CD4-positive, CD25-positive, alpha-beta regulatory T cell (primary cell): ENCODE results near the gene OST4. TPM values are rescaled to one million over a fixed set of nuclear protein-coding genes. Genes with fewer than 3 reads are reported as not detected.
A peak's percentile ranks its signal among the peaks of the same experiment; 100 is the strongest.
"Not testable (repeated sequence)": the region's sequence is repeated elsewhere in the genome, so short reads cannot be mapped to it uniquely, and the experiment has no call there.

Source experiments
- ATAC-seq, 2 donors: fragments of 150-1000 bp; cut with Tn5 transposase; one replicate each; pipeline ENCODE4 v1.10.0; 2021; ENCODE audit warnings: low read depth in 2 of 2, moderate number of reproducible peaks in 2 of 2, moderate library complexity in 1 of 2
- DNase-seq, 3 donors: peaks; one replicate each; pipeline versions ENCODE4 v3.0.0 to v3.0.0-alpha.2; 2012 to 2022; ENCODE audit warnings: mixed read lengths in 1 of 3
- H3K27ac ChIP-seq: one replicate; pipeline ENCODE4 v1.7.0; 2013; ENCODE audit warnings: mild to moderate bottlenecking, low read length; ENCODE audit not compliant: insufficient read depth, poor library complexity, severe bottlenecking
- H3K27me3 ChIP-seq: one replicate; pipeline ENCODE4 v1.7.0; 2013; ENCODE audit warnings: low read length; ENCODE audit not compliant: control insufficient read depth, insufficient read depth
- H3K36me3 ChIP-seq: one replicate; pipeline ENCODE4 v1.7.0; 2013; ENCODE audit warnings: mild to moderate bottlenecking, low read length, moderate library complexity; ENCODE audit not compliant: control insufficient read depth, insufficient read depth
- H3K4me1 ChIP-seq: 2 replicates; pipeline ENCODE4 v1.7.0; 2013; ENCODE audit warnings: mild to moderate bottlenecking, low read length; ENCODE audit not compliant: insufficient read depth, control insufficient read depth, poor library complexity, severe bottlenecking
- H3K4me3 ChIP-seq: one replicate; pipeline ENCODE4 v1.7.0; 2013; ENCODE audit warnings: low read depth, mild to moderate bottlenecking, low read length, moderate library complexity
- H3K9me3 ChIP-seq, 2 experiments: 1 replicate in 1 of 2; 2 replicates in 1 of 2; pipeline ENCODE4 v1.7.0; 2013; ENCODE audit warnings: low read length in 2 of 2, mild to moderate bottlenecking in 1 of 2, moderate library complexity in 1 of 2; ENCODE audit not compliant: control insufficient read depth in 2 of 2
- H3K27ac Mint-ChIP-seq, 3 donors: one replicate each; pipeline ENCODE4 v1.8.0; 2020 to 2022; ENCODE audit warnings: mild to moderate bottlenecking in 3 of 3, mixed read lengths in 3 of 3, moderate library complexity in 2 of 3
- H3K27me3 Mint-ChIP-seq: one replicate; pipeline ENCODE4 v1.8.0; 2022; ENCODE audit warnings: mild to moderate bottlenecking, mixed read lengths
- H3K36me3 Mint-ChIP-seq: one replicate; pipeline ENCODE4 v1.8.0; 2020; ENCODE audit warnings: mixed read lengths
- H3K4me1 Mint-ChIP-seq, 4 donors: one replicate each; pipeline ENCODE4 v1.8.0; 2020 to 2022; ENCODE audit warnings: mixed read lengths in 4 of 4, mild to moderate bottlenecking in 1 of 4
- H3K4me3 Mint-ChIP-seq, 4 donors: one replicate each; pipeline ENCODE4 v1.8.0; 2020 to 2022; ENCODE audit warnings: mild to moderate bottlenecking in 4 of 4, mixed read lengths in 4 of 4, moderate library complexity in 3 of 4
- H3K9me3 Mint-ChIP-seq, 7 donors: one replicate each; pipeline ENCODE4 v1.8.0; 2020 to 2022; ENCODE audit warnings: mixed read lengths in 7 of 7, mild to moderate bottlenecking in 3 of 7, moderate library complexity in 2 of 7
- polyA plus RNA-seq, 4 donors: library from polyadenylated mRNA; unstranded; fragments of 300-500 nt; fragmentation: Illumina TruSeq; gene quantifications; one replicate each; pipeline ENCODE4 v1.2.3, GENCODE V29; 2021
- total RNA-seq: library from RNA; stranded (reverse); gene quantifications from one replicate; pipeline ENCODE4 v1.2.3, GENCODE V29; 2022

The OST4 gene
- total and polyA plus RNA-seq, 5 donors from 2014 or later: 279 to 1,033 (median 867) TPM

DNA sequence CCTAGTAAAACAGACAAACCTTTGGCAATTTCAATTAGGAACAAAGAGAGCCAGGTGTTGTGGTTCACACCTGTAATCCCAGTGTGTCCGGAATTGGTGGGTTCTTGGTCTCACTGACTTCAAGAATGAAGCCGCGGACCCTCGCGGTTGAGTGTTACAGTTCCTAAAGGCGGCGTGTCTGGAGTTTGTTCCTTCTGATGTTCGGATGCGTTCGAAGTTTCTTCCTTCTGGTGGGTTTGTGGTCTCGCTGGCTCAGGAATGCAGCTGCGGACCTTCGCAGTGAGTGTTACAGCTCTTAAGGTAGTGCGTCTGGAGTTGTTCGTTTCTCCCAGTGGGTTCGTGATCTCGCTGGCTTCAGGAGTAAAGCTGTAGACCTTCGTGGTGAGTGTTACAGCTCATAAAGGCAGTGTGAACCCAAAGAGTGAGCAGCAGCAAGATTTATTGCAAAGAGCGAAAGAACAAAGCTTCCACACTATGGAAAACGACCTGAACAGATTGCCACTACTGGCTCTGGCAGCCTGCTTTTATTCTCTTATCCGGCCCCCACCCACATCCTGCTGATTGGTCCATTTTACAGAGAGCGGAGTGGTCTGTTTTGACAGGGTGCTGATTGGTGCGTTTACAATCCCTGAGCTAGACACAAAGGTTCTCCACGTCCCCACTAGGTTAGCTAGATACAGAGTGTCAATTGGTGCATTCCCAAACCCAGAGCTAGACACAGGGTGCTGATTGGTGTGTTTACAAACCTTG, 39.3 kb upstream of the OST4 start:
- DNase-seq, H3K9me3 Mint-ChIP-seq, H3K4me1 Mint-ChIP-seq, H3K36me3 Mint-ChIP-seq, H3K4me3 Mint-ChIP-seq, H3K27me3 ChIP-seq, H3K4me3 ChIP-seq, ATAC-seq, H3K27ac Mint-ChIP-seq, H3K4me1 ChIP-seq, H3K36me3 ChIP-seq, H3K27ac ChIP-seq, H3K9me3 ChIP-seq: not testable (repeated sequence)
- peaks cover 37% of the 10 kb centered on the region for H3K27me3 Mint-ChIP-seq

DNA sequence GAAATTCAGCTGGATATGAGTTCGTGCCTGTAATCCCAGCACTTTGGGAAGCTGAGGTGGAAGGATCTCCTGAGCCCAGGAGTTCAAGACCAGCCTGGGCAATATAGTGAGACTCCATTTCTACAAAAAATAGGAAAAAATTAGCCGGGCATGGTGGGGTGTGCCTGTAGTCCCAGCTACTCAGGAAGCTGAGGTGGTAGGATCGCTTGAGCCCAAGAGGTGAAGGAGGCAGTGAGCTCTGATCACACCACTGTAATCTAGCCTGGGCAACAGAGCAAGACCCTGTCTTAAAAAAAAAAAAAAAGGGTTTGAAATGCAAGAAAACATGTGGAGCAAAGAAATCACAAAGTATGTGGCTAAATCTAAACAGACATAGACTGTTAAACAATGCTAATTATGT, 37.6 kb upstream of the OST4 start:
- no peaks in the 10 kb centered on the region for H3K9me3 ChIP-seq
- H3K36me3 ChIP-seq: no peaks in the 10 kb centered on the region
- no peak for ATAC-seq
- H3K27me3 ChIP-seq: no peaks in the 10 kb centered on the region
- Mint-ChIP-seq H3K27ac (no peak overlapping the region), H3K27me3 (peaks cover 29% of the 10 kb centered on the region), H3K36me3 (no peaks in the 10 kb centered on the region), H3K4me3 (no peak overlapping the region), H3K9me3 (peaks cover 0 to 2% (median 0%) of the 10 kb centered on the region in 7 donors), H3K4me1 (no peaks in the 10 kb centered on the region)
- no peak for DNase-seq
- H3K27ac ChIP-seq: no peak overlapping the region
- H3K4me3 ChIP-seq: no peak overlapping the region
- H3K4me1 ChIP-seq: no peaks in the 10 kb centered on the region

DNA sequence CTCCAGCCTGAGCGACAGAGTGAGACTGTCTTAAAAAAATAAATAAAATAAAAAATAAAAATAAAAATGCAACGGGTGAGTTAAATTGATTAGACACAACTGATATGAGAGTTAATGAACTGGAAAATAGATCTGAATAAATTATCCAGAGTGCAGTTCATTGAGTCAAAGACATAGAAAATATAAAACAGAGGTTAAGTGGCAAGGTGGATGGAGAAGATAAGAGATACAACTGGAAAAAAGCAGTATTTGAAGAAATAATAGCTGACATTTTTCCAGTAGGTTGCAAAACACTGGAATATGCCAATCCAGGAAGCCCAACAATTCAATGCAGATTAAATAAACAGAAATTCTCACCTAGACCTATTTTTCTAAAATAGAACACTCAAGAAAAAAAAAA, 36.8 kb upstream of the OST4 start:
- no peaks in the 10 kb centered on the region for H3K27me3 ChIP-seq
- no peak for DNase-seq
- H3K36me3 Mint-ChIP-seq: no peaks in the 10 kb centered on the region
- no peak overlapping the region for H3K4me3 Mint-ChIP-seq
- H3K27me3 Mint-ChIP-seq: peaks cover 21% of the 10 kb centered on the region
- no peak for ATAC-seq
- no peaks in the 10 kb centered on the region for H3K4me1 Mint-ChIP-seq
- no peaks in the 10 kb centered on the region for H3K4me1 ChIP-seq
- H3K9me3 Mint-ChIP-seq: peaks cover 0 to 2% (median 0%) of the 10 kb centered on the region in 7 donors
- H3K9me3 ChIP-seq: no peaks in the 10 kb centered on the region
- H3K27ac ChIP-seq: no peak overlapping the region
- H3K27ac Mint-ChIP-seq: peak overlapping the region in 1 of 3 donors; percentile 33
- H3K4me3 ChIP-seq: no peak overlapping the region
- no peaks in the 10 kb centered on the region for H3K36me3 ChIP-seq

- Mint-ChIP-seq H3K27me3 (peaks cover 16% of the 10 kb centered on the region), H3K27ac (no peak overlapping the region), H3K36me3 (no peaks in the 10 kb centered on the region), H3K4me3 (no peak overlapping the region), H3K9me3 (peaks cover 0 to 2% (median 0%) of the 10 kb centered on the region in 7 donors), H3K4me1 (no peaks in the 10 kb centered on the region)
- no peaks in the 10 kb centered on the region for H3K9me3 ChIP-seq
- H3K4me3 ChIP-seq: no peak overlapping the region
- H3K4me1 ChIP-seq: no peaks in the 10 kb centered on the region
- no peaks in the 10 kb centered on the region for H3K27me3 ChIP-seq
- no peaks in the 10 kb centered on the region for H3K36me3 ChIP-seq
- DNase-seq (no peak), ATAC-seq (no peak)
- no peak overlapping the region for H3K27ac ChIP-seq
Measured at GRCh38 chr2:27105981-27106380, 34.5 kb upstream of the OST4 start.

DNA sequence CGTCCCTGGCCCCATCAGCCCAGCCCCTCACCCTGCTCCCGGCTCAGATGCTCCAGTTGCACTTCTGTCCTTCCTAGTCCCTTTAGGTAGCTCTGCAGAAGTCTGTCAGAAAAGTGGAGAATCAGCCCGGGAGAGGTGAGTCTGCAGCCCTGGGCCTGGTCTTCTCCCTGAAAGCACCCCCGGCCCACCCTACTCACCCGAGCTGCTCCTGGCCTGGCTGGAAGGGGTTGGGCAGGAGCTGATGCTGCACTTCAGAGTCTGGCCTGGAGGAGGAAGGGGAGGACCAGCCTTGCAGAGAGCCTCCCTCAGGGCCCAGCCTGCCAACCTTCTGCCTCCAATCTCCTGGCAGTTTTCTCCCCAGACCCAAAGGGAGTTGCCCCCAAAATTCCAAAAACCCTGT, 30.9 kb upstream of the OST4 start:
- H3K36me3 ChIP-seq: no peaks in the 10 kb centered on the region

DNA sequence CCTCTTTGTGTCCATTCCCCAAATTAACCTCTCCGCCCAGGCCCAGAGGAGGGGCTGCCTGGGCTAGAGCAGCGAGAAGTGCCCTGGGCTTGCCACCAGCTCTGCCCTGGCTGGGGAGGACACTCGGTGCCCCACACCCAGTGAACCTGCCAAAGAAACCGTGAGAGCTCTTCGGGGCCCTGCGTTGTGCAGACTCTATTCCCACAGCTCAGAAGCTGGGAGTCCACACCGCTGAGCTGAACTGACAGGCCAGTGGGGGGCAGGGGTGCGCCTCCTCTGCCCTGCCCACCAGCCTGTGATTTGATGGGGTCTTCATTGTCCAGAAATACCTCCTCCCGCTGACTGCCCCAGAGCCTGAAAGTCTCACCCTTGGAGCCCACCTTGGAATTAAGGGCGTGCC, 28.6 kb upstream of the OST4 start:
- H3K27me3 ChIP-seq: no peaks in the 10 kb centered on the region
- DNase-seq (no peak), ATAC-seq (no peak)
- no peaks in the 10 kb centered on the region for H3K9me3 ChIP-seq
- H3K9me3 Mint-ChIP-seq: peaks cover 0 to 2% (median 0%) of the 10 kb centered on the region in 7 donors
- H3K4me3 Mint-ChIP-seq: no peak overlapping the region
- no peak overlapping the region for H3K4me3 ChIP-seq
- H3K4me1 ChIP-seq: peaks cover 6% of the 10 kb centered on the region
- peaks cover 5% of the 10 kb centered on the region for H3K36me3 Mint-ChIP-seq
- no peaks in the 10 kb centered on the region for H3K27me3 Mint-ChIP-seq
- no peak overlapping the region for H3K27ac Mint-ChIP-seq
- H3K27ac ChIP-seq: no peak overlapping the region
- H3K4me1 Mint-ChIP-seq: peaks cover 0 to 19% (median 9%) of the 10 kb centered on the region in 4 donors
- no peaks in the 10 kb centered on the region for H3K36me3 ChIP-seq

More for the DNA sequence above, 30.9 kb upstream of the OST4 start:
- no peak overlapping the region for H3K4me3 ChIP-seq
- H3K9me3 ChIP-seq: no peaks in the 10 kb centered on the region
- no peak for DNase-seq
- H3K4me3 Mint-ChIP-seq: no peak overlapping the region
- peaks cover 5% of the 10 kb centered on the region for H3K36me3 Mint-ChIP-seq
- no peak overlapping the region for H3K27ac ChIP-seq
- no peak overlapping the region for H3K27ac Mint-ChIP-seq
- peaks cover 8% of the 10 kb centered on the region for H3K27me3 Mint-ChIP-seq
- H3K27me3 ChIP-seq: no peaks in the 10 kb centered on the region
- peaks cover 0 to 5% (median under 1%) of the 10 kb centered on the region in 4 donors for H3K4me1 Mint-ChIP-seq
- peaks cover 0 to 2% (median 0%) of the 10 kb centered on the region in 7 donors for H3K9me3 Mint-ChIP-seq
- ATAC-seq: no peak
- H3K4me1 ChIP-seq: no peaks in the 10 kb centered on the region

DNA sequence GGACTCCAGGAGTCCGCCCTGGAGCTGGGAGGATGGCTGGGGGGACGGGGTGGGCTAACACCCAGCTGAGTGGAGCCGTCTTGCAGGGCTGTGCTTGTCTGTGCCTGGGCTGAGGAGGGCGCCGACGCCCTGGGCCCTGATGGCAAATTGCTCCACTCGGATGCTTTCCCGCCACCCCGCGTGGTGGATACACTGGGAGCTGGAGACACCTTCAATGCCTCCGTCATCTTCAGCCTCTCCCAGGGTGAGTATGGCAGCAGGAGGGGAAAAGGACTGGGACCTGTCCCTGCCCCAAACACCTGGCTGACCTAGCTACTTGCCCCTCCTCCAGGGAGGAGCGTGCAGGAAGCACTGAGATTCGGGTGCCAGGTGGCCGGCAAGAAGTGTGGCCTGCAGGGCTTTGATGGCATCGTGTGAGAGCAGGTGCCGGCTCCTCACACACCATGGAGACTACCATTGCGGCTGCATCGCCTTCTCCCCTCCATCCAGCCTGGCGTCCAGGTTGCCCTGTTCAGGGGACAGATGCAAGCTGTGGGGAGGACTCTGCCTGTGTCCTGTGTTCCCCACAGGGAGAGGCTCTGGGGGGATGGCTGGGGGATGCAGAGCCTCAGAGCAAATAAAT, 28.0 kb upstream of the OST4 start:
- Histone ChIP-seq H3K27ac (no peak overlapping the region), H3K4me3 (no peak overlapping the region), H3K36me3 (no peaks in the 10 kb centered on the region), H3K27me3 (no peaks in the 10 kb centered on the region), H3K4me1 (peaks cover 6% of the 10 kb centered on the region), H3K9me3 (no peaks in the 10 kb centered on the region)
- Mint-ChIP-seq H3K27ac (no peak overlapping the region), H3K9me3 (peaks cover 0 to under 1% (median 0%) of the 10 kb centered on the region in 7 donors), H3K4me1 (peaks cover 0 to 19% (median 9%) of the 10 kb centered on the region in 4 donors), H3K27me3 (no peaks in the 10 kb centered on the region), H3K4me3 (no peak overlapping the region), H3K36me3 (peaks cover 5% of the 10 kb centered on the region)
- ATAC-seq (no peak), DNase-seq (no peak)

DNA sequence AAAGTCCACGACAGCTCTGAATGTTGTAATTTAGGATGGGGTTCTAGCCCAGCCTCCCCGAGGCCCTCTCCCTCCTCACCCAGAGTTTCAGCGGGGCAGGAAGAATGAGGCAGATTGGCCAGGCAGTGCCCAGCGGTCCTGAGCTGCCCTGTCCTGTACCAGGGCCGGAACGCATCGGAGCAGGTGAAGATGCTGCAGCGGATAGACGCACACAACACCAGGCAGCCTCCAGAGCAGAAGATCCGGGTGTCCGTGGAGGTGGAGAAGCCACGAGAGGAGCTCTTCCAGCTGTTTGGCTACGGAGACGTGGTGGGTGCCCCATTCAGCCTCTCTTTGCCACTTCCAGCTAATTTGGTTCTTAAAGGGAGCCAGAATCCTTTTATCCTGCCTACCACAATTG, 25.9 kb upstream of the OST4 start:
- Mint-ChIP-seq H3K4me3 (no peak overlapping the region), H3K9me3 (no peaks in the 10 kb centered on the region), H3K4me1 (peaks cover 0 to 19% (median 9%) of the 10 kb centered on the region in 4 donors), H3K27me3 (no peaks in the 10 kb centered on the region), H3K27ac (no peak overlapping the region), H3K36me3 (peaks cover 5% of the 10 kb centered on the region)
- H3K36me3 ChIP-seq: no peaks in the 10 kb centered on the region
- no peak overlapping the region for H3K4me3 ChIP-seq
- peaks cover 6% of the 10 kb centered on the region for H3K4me1 ChIP-seq
- no peaks in the 10 kb centered on the region for H3K9me3 ChIP-seq
- H3K27me3 ChIP-seq: no peaks in the 10 kb centered on the region
- H3K27ac ChIP-seq: no peak overlapping the region
- DNase-seq (no peak), ATAC-seq (no peak)
